Activated naive CD4-positive, alpha-beta T cell treated with anti-CD3 and anti-CD28 coated beads, Interleukin-2, amount 50 U/mL, for 72 hours (primary cell): ENCODE results near the gene DXO. TPM values are rescaled to one million over a fixed set of nuclear protein-coding genes. Genes with fewer than 3 reads are reported as not detected.

Experiments
- ATAC-seq, 2 donors: fragments of 150-1000 bp; cut with Tn5 transposase; 2 replicates each; pipeline ENCODE4 v1.10.0; 2021; ENCODE audit warnings: mild to moderate bottlenecking in 2 of 2, moderate library complexity in 2 of 2
- DNase-seq, 2 donors: peaks; one replicate each; pipeline ENCODE4 v3.0.0; 2021 to 2022; ENCODE audit warnings: low spot score in 2 of 2
- H3K27ac Mint-ChIP-seq, 2 donors: one replicate each; pipeline ENCODE4 v1.8.0; 2022; ENCODE audit warnings: mild to moderate bottlenecking in 2 of 2, mixed read lengths in 2 of 2
- H3K36me3 Mint-ChIP-seq, 2 donors: one replicate each; pipeline ENCODE4 v1.8.0; 2022; ENCODE audit warnings: mixed read lengths in 2 of 2
- H3K9me3 Mint-ChIP-seq, 2 donors: one replicate each; pipeline ENCODE4 v1.8.0; 2022; ENCODE audit warnings: mixed read lengths in 2 of 2
- total RNA-seq, 2 donors: library from RNA; stranded (reverse); gene quantifications; one replicate each; pipeline ENCODE4 v1.2.3, GENCODE V29; 2022

The DXO gene
- total RNA-seq, 2 donors from 2014 or later, result 16.2 to 18.5 TPM

GRCh38 chr6:31968326-31968725 lies 3.6 kb downstream of the DXO start:
- Mint-ChIP-seq H3K27ac (no peak overlapping the region), H3K36me3 (peaks cover 7 to 10% of the 10 kb centered on the region in 2 donors), H3K9me3 (no peaks in the 10 kb centered on the region)
- ATAC-seq (no peak), DNase-seq (no peak)

DNA sequence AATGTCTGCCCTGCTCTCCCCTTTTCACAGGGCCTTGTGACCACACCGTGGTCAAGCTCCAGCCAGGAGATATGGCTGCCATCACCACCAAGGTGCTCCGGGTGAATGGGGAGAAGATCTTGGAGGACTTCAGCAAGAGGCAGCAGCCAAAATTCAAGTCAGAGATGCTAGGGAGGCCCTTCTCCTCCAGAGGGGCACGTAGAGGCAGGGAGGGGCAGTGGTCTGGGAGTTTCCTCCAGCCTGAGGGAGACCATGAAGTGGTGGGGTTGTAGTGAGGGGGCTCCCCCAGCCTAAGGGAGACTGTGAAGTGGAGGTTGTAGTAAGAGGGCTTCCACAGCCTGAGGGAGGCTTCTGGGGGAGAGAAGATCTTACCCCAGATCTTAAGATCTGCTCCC lies 4.0 kb downstream of the DXO start:
- Mint-ChIP-seq H3K27ac (peak overlapping the region; percentile 78 to 88), H3K9me3 (no peaks in the 10 kb centered on the region), H3K36me3 (peaks cover 6 to 10% of the 10 kb centered on the region in 2 donors)
- ATAC-seq (no peak), DNase-seq (no peak)

- Mint-ChIP-seq H3K27ac (peak overlapping the region; percentile 78 to 88), H3K9me3 (no peaks in the 10 kb centered on the region), H3K36me3 (peaks cover 3 to 5% of the 10 kb centered on the region in 2 donors)
- ATAC-seq (no peak), DNase-seq (no peak)
Measured at GRCh38 chr6:31966997-31967925, 4.7 kb downstream of the DXO start.

GRCh38 chr6:31966506-31966905 lies 5.4 kb downstream of the DXO start:
- peak overlapping the region in 1 of 2 donors; percentile 75 for H3K27ac Mint-ChIP-seq
- H3K36me3 Mint-ChIP-seq, result peaks cover 8 to 11% of the 10 kb centered on the region in 2 donors
- ATAC-seq (no peak), DNase-seq (no peak)
- no peaks in the 10 kb centered on the region for H3K9me3 Mint-ChIP-seq

DNA sequence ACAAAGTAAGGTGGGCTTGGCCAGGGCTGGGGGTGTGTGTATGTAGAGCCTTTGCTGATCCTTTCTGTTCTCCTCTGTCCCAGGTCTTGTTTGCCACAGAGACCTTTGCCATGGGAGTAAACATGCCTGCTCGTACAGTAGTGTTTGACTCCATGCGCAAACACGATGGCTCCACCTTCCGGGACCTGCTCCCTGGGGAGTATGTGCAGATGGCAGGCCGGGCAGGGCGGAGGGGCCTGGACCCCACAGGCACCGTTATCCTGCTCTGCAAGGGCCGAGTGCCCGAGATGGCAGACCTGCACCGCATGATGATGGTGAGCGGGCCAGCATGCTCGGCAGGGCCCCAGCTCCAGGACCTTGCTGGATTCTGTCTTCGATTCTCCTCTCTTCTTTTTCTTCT lies 6.2 kb downstream of the DXO start:
- no peaks in the 10 kb centered on the region for H3K9me3 Mint-ChIP-seq
- DNase-seq (no peak), ATAC-seq (no peak)
- H3K27ac Mint-ChIP-seq, result peak overlapping the region in 1 of 2 donors; percentile 44
- H3K36me3 Mint-ChIP-seq, result peaks cover 10 to 17% of the 10 kb centered on the region in 2 donors

DNA sequence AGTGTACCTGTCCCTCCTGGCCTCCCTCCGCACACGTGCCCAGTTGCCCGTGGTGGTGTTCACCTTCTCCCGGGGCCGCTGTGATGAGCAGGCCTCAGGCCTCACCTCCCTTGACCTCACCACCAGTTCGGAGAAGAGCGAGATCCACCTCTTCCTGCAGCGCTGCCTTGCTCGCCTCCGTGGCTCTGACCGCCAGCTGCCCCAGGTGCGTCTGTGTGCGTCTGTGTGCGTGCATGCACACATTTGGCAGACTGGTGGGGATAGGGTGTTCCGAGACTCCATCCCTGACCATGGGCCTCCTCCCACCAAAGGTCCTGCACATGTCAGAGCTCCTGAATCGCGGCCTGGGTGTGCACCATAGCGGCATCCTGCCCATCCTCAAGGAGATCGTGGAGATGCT lies 8.0 kb downstream of the DXO start:
- Mint-ChIP-seq H3K27ac (peak overlapping the region; percentile 29 to 84), H3K36me3 (peaks cover 10 to 34% of the 10 kb centered on the region in 2 donors), H3K9me3 (no peaks in the 10 kb centered on the region)
- DNase-seq, result no peak
- no peak for ATAC-seq

DNA sequence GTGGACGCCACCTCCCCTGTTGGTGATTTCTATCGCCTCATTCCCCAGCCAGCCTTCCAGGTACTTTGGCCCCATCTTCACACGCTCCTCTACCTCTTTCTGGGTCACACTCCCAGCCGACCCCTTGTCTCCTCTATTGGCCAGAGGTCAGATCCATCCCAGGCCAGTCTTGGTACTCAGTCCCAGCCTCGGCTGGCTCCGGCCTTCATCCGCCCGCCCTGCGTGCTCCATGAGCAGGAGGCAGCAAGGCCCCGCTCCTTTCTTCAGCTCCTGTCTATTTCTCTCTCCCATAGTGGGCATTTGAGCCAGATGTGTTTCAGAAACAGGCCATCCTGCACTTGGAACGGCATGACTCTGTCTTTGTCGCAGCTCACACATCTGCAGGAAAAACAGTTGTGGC lies 10.3 kb downstream of the DXO start:
- ATAC-seq (no peak), DNase-seq (no peak)
- Mint-ChIP-seq H3K36me3 (peaks cover 16 to 43% of the 10 kb centered on the region in 2 donors), H3K27ac (peak overlapping the region; percentile 63 to 66), H3K9me3 (no peaks in the 10 kb centered on the region)

GRCh38 chr6:31958741-31959739 lies 12.9 kb downstream of the DXO start, which contains the start of the genes NELFE and SKIC2:
NELFE (minus strand) TSS chr6:31958971; CDS start chr6:31958446, 525 bp downstream.
SKIC2 (plus strand) TSS chr6:31959175; CDS start chr6:31959193, 18 bp downstream.
- Mint-ChIP-seq H3K36me3 (peaks cover 21 to 48% of the 10 kb centered on the region in 2 donors), H3K27ac (peak within 1 kb of the TSS; percentile 95 to 97), H3K9me3 (no peaks in the 10 kb centered on the region)
- DNase-seq, result peak; percentile 98 to 99
- peak; percentile 100 for ATAC-seq

DNA sequence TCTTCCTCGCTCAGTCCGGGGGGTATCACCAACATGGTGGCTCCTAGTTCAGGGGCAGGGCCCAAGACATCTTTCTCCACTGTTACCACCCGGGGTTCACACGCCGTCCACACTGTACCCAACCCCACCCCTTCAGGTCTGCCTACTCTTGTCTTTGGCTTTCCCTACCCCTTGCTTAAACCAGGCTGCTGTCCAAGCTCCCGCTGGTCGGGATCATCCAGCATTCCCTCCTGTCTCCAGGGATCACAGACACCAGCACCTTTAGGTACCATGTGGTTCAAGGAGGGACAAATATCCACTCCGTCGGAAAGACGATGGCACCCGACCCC lies 13.6 kb downstream of the DXO start:
- Mint-ChIP-seq H3K27ac (peak overlapping the region; percentile 95 to 96), H3K9me3 (no peaks in the 10 kb centered on the region), H3K36me3 (peaks cover 21 to 48% of the 10 kb centered on the region in 2 donors)
- ATAC-seq, result no peak
- DNase-seq, result no peak

DNA sequence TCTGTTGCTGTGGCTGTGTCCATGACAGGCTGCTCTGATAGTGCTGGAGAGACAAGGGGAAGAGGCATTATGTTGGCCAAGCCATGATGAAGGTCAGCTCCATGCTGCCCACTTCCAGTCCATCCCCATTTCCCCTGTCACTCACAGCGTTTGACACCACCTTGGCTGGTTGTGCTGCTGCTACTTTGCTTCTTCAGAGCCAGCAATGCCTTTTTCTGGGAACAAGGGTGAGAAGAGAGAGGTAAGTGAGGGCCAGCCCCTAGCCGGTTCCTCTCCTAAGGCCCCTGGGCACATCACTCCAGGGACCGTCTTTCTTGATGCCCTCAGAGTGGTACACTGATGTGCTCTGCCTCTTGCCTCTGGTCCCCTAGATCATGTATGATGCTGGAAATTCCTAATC lies 15.1 kb downstream of the DXO start:
- ATAC-seq, result no peak
- peaks cover 26 to 40% of the 10 kb centered on the region in 2 donors for H3K36me3 Mint-ChIP-seq
- DNase-seq, result no peak
- H3K9me3 Mint-ChIP-seq, result no peaks in the 10 kb centered on the region
- H3K27ac Mint-ChIP-seq, result peak overlapping the region in 1 of 2 donors; percentile 95

GRCh38 chr6:31954511-31954910 lies 17.4 kb downstream of the DXO start:
- no peak for ATAC-seq
- H3K27ac Mint-ChIP-seq, result peak overlapping the region in 1 of 2 donors; percentile 17
- no peaks in the 10 kb centered on the region for H3K9me3 Mint-ChIP-seq
- H3K36me3 Mint-ChIP-seq, result peaks cover 19 to 22% of the 10 kb centered on the region in 2 donors
- DNase-seq, result no peak

GRCh38 chr6:31952890-31953289 lies 19.0 kb downstream of the DXO start:
- DNase-seq (no peak), ATAC-seq (peak in 1 of 2 donors; percentile 9)
- Mint-ChIP-seq H3K27ac (peak overlapping the region in 1 of 2 donors; percentile 34), H3K36me3 (peaks cover 9 to 22% of the 10 kb centered on the region in 2 donors), H3K9me3 (no peaks in the 10 kb centered on the region)

- H3K36me3 Mint-ChIP-seq, result peaks cover 4 to 16% of the 10 kb centered on the region in 2 donors
Measured at GRCh38 chr6:31952140-31952805, 19.7 kb downstream of the DXO start.

GRCh38 chr6:31949926-31950548 lies 21.9 kb downstream of the DXO start:
- peaks cover 4 to 15% of the 10 kb centered on the region in 2 donors for H3K36me3 Mint-ChIP-seq
- no peak for DNase-seq

More at GRCh38 chr6:31952140-31952805, 19.7 kb downstream of the DXO start:
- DNase-seq (peak in 1 of 2 donors; percentile 48), ATAC-seq (peak; percentile 75 to 82)
- Mint-ChIP-seq H3K9me3 (no peaks in the 10 kb centered on the region), H3K27ac (peak overlapping the region in 1 of 2 donors; percentile 34)

DNA sequence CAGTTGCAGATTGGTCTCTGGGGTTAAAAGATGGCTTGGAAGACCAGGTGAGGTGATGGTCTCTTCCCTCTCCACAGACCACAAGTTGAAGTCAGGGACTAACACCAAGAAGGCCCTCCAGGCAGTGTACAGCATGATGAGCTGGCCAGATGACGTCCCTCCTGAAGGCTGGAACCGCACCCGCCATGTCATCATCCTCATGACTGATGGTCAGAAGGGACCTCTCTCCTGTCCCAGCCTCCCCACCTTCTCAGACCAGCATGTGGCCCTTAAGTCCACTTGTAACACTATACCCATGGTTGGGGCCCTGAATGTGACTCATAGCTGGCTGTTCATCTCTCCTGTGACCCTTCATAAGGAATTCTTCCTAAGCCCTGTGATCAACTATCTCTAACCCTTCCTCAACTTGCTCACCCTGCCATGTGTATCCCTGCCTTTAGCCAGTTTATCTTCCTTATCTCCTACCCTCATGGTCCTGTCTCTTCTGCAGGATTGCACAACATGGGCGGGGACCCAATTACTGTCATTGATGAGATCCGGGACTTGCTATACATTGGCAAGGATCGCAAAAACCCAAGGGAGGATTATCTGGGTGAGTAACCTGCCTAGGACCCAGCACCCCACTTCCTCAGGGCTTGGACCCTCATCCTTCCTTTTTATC lies 23.1 kb downstream of the DXO start:
- DNase-seq (no peak), ATAC-seq (peak in 1 of 2 donors; percentile 15)
- Mint-ChIP-seq H3K27ac (no peak overlapping the region), H3K9me3 (no peaks in the 10 kb centered on the region), H3K36me3 (peaks cover 0 to 9% of the 10 kb centered on the region in 2 donors)

More at GRCh38 chr6:31949926-31950548, 21.9 kb downstream of the DXO start:
- H3K27ac Mint-ChIP-seq, result peak overlapping the region in 1 of 2 donors; percentile 4
- no peaks in the 10 kb centered on the region for H3K9me3 Mint-ChIP-seq
- ATAC-seq, result no peak
